GM19238 (cell line): ENCODE results near the gene THOC3.
"Not testable (repeated sequence)": the region's sequence is repeated elsewhere in the genome, so short reads cannot be mapped to it uniquely, and the experiment has no call there.

Experiments used
- DNase-seq: peaks from one replicate; pipeline ENCODE4 v3.0.0; 2011; ENCODE audit warnings: low spot score; ENCODE audit not compliant: insufficient read length

THOC3 gene

DNA sequence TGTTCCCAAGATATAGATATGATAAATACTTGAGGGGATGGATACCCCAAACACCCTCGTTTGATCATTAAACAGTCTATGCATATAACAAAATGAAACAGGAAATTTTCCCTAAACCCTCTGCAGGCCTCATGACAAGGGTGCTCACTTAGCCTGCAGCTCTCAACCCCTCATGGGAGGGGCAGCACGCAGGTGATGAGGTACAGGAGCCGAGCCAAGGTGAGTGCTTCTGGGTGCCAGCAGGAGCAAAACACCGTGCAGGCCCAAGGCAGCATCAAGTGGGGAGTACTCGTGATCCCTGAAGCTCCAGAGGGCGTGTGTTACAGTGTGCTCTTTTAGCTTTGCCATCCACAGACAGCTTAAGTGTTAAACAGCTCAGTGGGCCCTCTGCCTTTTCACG lies 24.9 kb downstream of the THOC3 start:
- DNase-seq = not testable (repeated sequence)

DNA sequence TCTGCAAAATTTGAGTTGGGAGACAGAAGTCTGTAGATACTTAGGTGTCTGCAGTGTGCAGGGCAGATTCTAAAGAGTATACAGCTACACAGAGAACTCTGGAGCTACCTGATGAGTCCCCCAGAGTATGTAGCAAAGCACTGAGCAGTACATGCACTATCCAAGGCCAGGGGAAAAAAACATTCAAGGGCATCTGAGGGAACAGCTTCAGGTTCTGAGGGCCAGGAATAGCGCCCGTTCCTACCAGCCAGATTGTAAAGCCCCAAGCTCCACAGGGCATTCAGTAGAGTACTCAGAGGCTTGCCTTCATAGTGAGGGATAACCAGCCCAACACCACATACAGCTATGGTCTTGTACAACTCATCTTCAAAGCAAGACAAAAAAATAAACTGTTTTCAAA lies 27.5 kb downstream of the THOC3 start:
- DNase-seq = not testable (repeated sequence)

- DNase-seq = not testable (repeated sequence)
These were observed 29.6 kb downstream of the THOC3 start for GRCh38 chr5:175938489-175938888.

GRCh38 chr5:175928752-175929151 lies 39.4 kb downstream of the THOC3 start:
- not testable (repeated sequence) for DNase-seq

DNA sequence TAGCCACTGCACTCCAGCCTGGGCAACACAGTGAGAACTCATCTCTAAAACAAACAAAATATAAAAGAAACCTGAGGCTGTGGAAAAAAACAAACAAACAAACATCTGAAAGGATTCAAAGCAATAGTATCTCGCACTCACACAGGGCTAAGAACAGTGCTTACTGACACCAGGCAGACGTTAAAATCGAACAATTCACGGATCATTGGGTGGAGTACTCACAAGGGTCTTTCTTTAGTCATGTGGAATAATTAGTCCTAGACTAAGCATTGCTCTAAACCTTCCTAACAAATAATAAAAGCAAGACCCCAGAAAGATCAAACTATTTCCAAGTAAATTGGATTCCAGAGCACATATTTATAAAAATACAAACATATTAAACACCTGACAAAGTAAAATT lies 43.0 kb downstream of the THOC3 start:
- DNase-seq = not testable (repeated sequence)

DNA sequence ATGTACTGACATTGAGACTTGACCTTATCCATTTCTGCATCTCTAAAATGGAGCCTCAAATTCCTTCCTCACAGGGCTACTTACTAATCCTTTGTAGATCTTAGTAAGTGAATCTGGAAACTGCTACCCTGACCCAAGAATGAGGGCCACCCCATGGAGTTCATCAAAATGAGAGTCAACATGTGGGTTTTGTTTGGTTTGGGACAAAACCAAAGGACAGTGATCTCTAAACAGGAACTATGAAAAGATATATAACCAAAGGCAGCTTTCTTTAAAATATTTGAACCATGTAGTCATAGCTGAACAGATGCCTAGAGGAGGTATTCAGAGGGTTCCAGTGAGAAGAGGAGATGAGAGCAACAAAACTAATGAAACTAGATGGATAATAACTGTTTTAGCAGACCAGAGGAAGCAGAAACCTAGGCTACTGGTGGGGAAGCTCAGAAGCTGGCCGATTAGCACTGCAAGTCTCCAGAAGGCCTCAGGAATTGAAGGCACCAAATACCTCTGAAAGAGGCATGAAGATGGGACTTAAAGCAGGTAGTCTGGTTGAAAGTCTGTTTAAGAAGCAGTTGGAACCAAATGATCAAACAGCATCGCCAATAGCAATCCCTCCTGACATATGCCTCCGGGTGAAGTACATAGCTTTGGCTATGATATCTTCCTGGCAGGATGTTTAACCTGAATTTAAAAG lies 45.8 kb downstream of the THOC3 start:
- DNase-seq = no peak

DNA sequence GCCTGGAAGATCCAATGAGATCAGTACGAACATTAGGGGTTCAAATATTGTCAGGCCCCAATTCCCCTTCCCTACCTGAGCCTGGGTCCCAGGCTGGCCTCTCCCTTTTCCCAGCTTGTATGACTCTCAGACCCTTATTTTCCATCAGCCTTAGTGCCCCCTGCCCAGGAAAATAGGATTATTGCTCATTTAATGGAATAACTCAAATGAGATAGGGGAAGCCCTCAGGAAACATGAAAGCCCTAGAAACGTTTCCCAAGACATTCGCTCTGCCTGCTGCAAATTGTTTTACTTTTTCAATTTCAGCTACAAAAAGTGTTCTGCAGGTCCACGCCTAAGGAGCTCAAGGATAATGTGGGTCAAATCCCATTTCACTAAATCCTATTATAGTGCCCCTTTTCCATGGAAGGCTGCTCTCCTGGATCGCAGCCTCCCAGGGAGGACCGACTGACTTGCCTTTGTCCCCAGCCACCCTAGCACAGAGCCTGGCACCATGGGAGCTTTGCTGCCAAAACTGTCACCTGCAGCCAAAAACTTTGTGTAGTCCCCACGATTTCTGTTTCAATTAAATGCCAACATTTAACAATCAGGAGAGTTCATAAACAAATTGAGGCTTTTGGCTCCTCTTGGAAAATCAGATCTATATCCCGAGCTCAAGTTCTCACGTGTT lies 46.9 kb downstream of the THOC3 start:
- DNase-seq = no peak

DNA sequence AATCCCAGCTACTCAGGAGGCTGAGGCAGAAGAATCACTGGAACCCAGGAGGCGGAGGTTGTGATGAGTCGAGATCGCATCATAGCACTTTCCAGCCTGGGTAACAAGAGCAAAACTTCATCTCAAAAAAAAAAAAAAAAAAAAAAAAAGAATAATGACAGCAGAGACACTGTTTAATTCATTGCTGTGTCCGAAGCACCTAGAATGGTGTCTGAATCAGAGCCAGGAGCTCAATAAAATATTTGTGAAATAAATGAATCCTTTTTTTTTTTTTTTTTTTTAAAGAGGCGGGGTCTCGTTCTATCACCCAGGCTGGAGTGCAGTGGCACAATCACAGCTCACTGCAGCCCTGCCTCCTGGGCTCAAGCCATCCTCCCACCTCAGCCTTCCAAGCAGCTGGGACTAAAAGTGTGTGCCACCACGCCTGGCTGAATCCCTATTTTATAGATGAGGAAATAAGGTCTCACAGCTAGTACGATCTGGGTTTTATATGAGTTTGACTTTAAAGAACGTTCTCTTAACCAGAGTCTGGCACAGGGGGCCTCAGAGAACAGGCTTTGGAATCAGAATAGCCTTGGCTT lies 47.8 kb downstream of the THOC3 start:
- no peak for DNase-seq

DNA sequence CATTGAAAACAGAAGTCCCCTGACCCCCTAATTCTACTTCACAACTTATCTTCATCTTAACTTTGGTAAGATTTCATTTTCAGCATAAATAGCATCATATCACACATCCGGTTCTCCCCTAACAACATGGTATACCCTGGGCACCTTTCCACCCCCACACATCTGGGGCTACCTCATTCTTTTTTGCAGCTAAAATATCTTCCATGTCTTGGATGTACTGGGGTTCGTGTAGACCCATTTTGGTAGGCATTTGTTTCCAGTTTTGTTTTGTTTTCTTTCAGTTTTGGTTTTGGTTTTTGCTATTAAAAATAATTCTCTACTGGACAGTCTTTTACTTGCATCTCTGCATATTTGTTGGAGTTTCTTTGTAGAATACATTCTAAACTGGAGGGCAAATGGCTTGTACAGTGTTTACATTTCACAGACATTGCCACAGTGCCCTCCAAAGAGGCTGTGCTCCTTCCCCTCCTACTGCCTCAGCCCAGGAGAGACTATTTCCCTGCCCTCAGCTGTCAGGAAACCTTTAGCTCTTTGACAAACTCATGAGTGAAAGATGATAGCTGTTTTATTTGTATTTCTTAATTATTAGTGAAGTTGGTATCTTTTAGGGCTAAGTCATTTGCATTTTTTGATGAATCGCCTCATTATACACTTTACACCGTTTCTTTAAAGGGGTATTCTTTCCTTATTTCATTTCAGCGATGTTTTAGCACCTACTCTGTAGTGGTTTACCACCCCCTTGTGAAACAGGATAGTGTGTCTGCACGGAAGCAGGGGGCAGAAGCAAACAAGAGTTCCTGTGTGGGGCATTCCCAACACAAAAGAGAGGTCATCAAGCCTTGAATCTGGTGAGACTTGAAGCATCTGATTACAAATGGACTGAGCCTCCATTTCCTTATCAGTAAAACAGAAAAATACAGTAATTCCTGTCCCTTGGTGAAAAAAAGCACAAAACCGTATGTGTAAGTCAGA lies 52.8 kb downstream of the THOC3 start:
- not testable (repeated sequence) for DNase-seq

- DNase-seq = not testable (repeated sequence)
These were observed 54.1 kb downstream of the THOC3 start for GRCh38 chr5:175913835-175914672.

DNA sequence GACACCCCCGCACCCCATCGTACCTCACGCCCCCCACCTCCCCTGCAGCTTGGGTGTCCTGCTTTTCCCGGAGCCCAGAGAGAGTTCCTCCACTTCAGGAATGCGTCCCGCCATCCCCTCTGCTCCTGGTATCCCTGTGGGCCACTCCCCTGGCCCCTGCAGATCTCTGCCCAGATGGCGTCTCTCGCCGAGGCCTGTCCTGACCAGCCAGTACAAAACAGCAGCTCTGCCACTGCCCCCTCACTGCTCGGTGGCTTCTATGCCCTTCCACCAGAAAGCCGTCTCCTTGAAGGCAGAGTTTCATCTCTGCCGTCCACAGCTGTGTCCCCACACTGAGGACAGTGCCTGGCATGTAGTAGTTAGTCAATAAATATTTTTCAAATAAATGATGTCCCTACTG lies 58.0 kb downstream of the THOC3 start:
- not testable (repeated sequence) for DNase-seq
